Liver (tissue), 9 donors: ENCODE results near the gene CHAT. TPM values are rescaled to one million over a fixed set of nuclear protein-coding genes. Genes with fewer than 3 reads are reported as not detected.

Experiments
- DNase-seq: peaks from one replicate; pipeline ENCODE4 v3.0.0-alpha.2; 2017; ENCODE audit warnings: low spot score
- H3K27ac ChIP-seq, 2 donors: one replicate each; pipeline ENCODE4 v1.7.0; 2013; ENCODE audit warnings: inconsistent platforms in 2 of 2, low read length in 2 of 2, control low read depth in 1 of 2, low read depth in 1 of 2, mild to moderate bottlenecking in 1 of 2
- H3K27me3 ChIP-seq, 4 donors: one replicate each; pipeline versions ENCODE4 v1.6.1 to v1.7.0; 2013; ENCODE audit warnings: low read length in 3 of 4, inconsistent platforms in 1 of 4, mild to moderate bottlenecking in 1 of 4, moderate library complexity in 1 of 4; ENCODE audit not compliant: control insufficient read depth in 4 of 4, insufficient read depth in 4 of 4
- H3K36me3 ChIP-seq, 4 donors: one replicate each; pipeline versions ENCODE4 v1.6.1 to v1.7.0; 2013; ENCODE audit warnings: low read length in 3 of 4, mild to moderate bottlenecking in 3 of 4, low read depth in 1 of 4, moderate library complexity in 1 of 4; ENCODE audit not compliant: control insufficient read depth in 4 of 4, insufficient read depth in 3 of 4
- H3K4me1 ChIP-seq, 4 donors: one replicate each; pipeline versions ENCODE4 v1.6.1 to v1.7.0; 2013; ENCODE audit warnings: low read length in 3 of 4, mild to moderate bottlenecking in 3 of 4, moderate library complexity in 1 of 4; ENCODE audit not compliant: control insufficient read depth in 4 of 4, insufficient read depth in 4 of 4
- H3K4me3 ChIP-seq, 3 donors: one replicate each; pipeline versions ENCODE4 v1.6.1 to v1.7.0; 2013; ENCODE audit warnings: low read length in 3 of 3, control low read depth in 1 of 3, low read depth in 1 of 3, mild to moderate bottlenecking in 1 of 3
- H3K9ac ChIP-seq, 2 donors: one replicate each; pipeline ENCODE4 v1.7.0; 2013; ENCODE audit warnings: low read length in 2 of 2, mild to moderate bottlenecking in 2 of 2, moderate library complexity in 2 of 2, control low read depth in 1 of 2, low read depth in 1 of 2
- H3K9me3 ChIP-seq, 4 donors: one replicate each; pipeline versions ENCODE4 v1.6.1 to v1.7.0; 2013; ENCODE audit warnings: low read length in 3 of 4; ENCODE audit not compliant: control insufficient read depth in 4 of 4
- ATF3 ChIP-seq: IDR thresholded peaks from 2 replicates; pipeline ENCODE4 v1.6.1; 2016; ENCODE audit warnings: antibody characterized with exemption
- FOXA2 ChIP-seq: IDR thresholded peaks from 2 replicates; pipeline ENCODE4 v1.6.1; 2016; ENCODE audit warnings: antibody characterized with exemption
- HNF4A ChIP-seq, 2 donors: conservative IDR thresholded peaks; 2 replicates each; pipeline ENCODE4 v1.6.1; 2016; ENCODE audit warnings: antibody characterized with exemption in 2 of 2, mild to moderate bottlenecking in 2 of 2
- HNF4G ChIP-seq: IDR thresholded peaks from 2 replicates; pipeline ENCODE4 v1.6.1; 2016; ENCODE audit warnings: antibody characterized with exemption
- JUND ChIP-seq, 2 donors: IDR thresholded peaks; 2 replicates each; pipeline ENCODE4 v1.6.1; 2016; ENCODE audit warnings: antibody characterized with exemption in 2 of 2
- NR2F2 ChIP-seq: IDR thresholded peaks from 2 replicates; pipeline ENCODE4 v1.6.1; 2016; ENCODE audit warnings: antibody characterized with exemption
- RAD21 ChIP-seq, 2 donors: IDR thresholded peaks; 2 replicates each; pipeline ENCODE4 v1.6.1; 2016; ENCODE audit warnings: antibody characterized with exemption in 2 of 2, mild to moderate bottlenecking in 2 of 2
- RXRA ChIP-seq, 2 donors: IDR thresholded peaks; 2 replicates each; pipeline ENCODE4 v1.6.1; 2017 to 2018; ENCODE audit warnings: antibody characterized with exemption in 2 of 2, mild to moderate bottlenecking in 1 of 2
- SP1 ChIP-seq: IDR thresholded peaks from 2 replicates; pipeline ENCODE4 v1.6.1; 2018; ENCODE audit warnings: antibody characterized with exemption, mild to moderate bottlenecking
- TAF1 ChIP-seq: conservative IDR thresholded peaks from 2 replicates; pipeline ENCODE4 v1.6.1; 2016; ENCODE audit warnings: antibody characterized with exemption, mild to moderate bottlenecking
- YY1 ChIP-seq: IDR thresholded peaks from 2 replicates; pipeline ENCODE4 v1.6.1; 2016; ENCODE audit warnings: antibody characterized with exemption, mild to moderate bottlenecking
- whole genome bisulfite sequencing: extraction: QIAGEN DNeasy Blood & Tissue Kit; methylation state at CpG from one replicate; pipeline ENCODE4 v1.1.7; 2013; 5-methylcytosine and 5-hydroxymethylcytosine counted together
- polyA plus RNA-seq, 2 donors: library from polyadenylated mRNA; stranded (reverse) in 1 of 2; unstranded in 1 of 2; fragments of 200-250 nt in 1 of 2; fragments of >200 nt in 1 of 2; fragmentation: Nextera tagmentation in 1 of 2; extraction: Ambion mirVana in 1 of 2; gene quantifications; one replicate each; pipeline versions ENCODE4 v1.2.1 to v1.2.3, GENCODE V29; 2013 to 2015
- total RNA-seq, 2 donors: library from RNA; depleted of rRNA; stranded (reverse); fragments of >200 nt; gene quantifications; one replicate each; pipeline ENCODE4 v1.2.3, GENCODE V29; 2014
- TF ChIP-seq, protein P1 (sequence below): IDR thresholded peaks from 2 replicates; pipeline ENCODE4 v1.6.1; 2016; ENCODE audit warnings: antibody characterized with exemption, mild to moderate bottlenecking
- TF ChIP-seq, protein P2 (sequence below): IDR thresholded peaks from 2 replicates; pipeline ENCODE4 v1.6.1; 2016; ENCODE audit warnings: antibody characterized with exemption
- TF ChIP-seq, protein P3 (sequence below): fragments of 150-350 bp; IDR thresholded peaks from 2 replicates; pipeline ENCODE4 v1.5.1; 2017; ENCODE audit warnings: improper control_type of control experiment, low read depth, low read length; ENCODE audit not compliant: missing input control
- TF ChIP-seq, protein P4 (sequence below): IDR thresholded peaks from 2 replicates; pipeline ENCODE4 v1.6.1; 2016; ENCODE audit warnings: antibody characterized with exemption
- donor health status: healthy.
- donor health status: healthy.
- donor health status: healthy.
- donor health status: healthy.
- donor health status: healthy.

The CHAT gene
- total and polyA plus RNA-seq, 4 donors = not detected

GRCh38 chr10:49657606-49658005, 43.8 kb downstream of the CHAT start:
- H3K27ac ChIP-seq = no peak overlapping the region
- no peak for DNase-seq
- no peaks in the 10 kb centered on the region for H3K27me3 ChIP-seq
- H3K4me1 ChIP-seq = no peaks in the 10 kb centered on the region
- H3K9me3 ChIP-seq = peaks cover 0 to 5% (median 2%) of the 10 kb centered on the region in 4 donors
- no peak overlapping the region for H3K4me3 ChIP-seq
- TF ChIP-seq, protein P1, sequence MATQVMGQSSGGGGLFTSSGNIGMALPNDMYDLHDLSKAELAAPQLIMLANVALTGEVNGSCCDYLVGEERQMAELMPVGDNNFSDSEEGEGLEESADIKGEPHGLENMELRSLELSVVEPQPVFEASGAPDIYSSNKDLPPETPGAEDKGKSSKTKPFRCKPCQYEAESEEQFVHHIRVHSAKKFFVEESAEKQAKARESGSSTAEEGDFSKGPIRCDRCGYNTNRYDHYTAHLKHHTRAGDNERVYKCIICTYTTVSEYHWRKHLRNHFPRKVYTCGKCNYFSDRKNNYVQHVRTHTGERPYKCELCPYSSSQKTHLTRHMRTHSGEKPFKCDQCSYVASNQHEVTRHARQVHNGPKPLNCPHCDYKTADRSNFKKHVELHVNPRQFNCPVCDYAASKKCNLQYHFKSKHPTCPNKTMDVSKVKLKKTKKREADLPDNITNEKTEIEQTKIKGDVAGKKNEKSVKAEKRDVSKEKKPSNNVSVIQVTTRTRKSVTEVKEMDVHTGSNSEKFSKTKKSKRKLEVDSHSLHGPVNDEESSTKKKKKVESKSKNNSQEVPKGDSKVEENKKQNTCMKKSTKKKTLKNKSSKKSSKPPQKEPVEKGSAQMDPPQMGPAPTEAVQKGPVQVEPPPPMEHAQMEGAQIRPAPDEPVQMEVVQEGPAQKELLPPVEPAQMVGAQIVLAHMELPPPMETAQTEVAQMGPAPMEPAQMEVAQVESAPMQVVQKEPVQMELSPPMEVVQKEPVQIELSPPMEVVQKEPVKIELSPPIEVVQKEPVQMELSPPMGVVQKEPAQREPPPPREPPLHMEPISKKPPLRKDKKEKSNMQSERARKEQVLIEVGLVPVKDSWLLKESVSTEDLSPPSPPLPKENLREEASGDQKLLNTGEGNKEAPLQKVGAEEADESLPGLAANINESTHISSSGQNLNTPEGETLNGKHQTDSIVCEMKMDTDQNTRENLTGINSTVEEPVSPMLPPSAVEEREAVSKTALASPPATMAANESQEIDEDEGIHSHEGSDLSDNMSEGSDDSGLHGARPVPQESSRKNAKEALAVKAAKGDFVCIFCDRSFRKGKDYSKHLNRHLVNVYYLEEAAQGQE = no peak
- no peak for TF ChIP-seq SP1
- no peak for TF ChIP-seq YY1
- TF ChIP-seq NR2F2 = no peak
- TF ChIP-seq, protein P2, sequence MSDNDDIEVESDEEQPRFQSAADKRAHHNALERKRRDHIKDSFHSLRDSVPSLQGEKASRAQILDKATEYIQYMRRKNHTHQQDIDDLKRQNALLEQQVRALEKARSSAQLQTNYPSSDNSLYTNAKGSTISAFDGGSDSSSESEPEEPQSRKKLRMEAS = no peak
- no peak for TF ChIP-seq JUND (IDR thresholded peaks at IDR 0.05)
- no peak for TF ChIP-seq TAF1
- H3K9ac ChIP-seq = no peak overlapping the region
- WGBS = 62% methylated on average over 1 of the region's 1 CpG
- no peaks in the 10 kb centered on the region for H3K36me3 ChIP-seq

- no peak for TF ChIP-seq ATF3
- TF ChIP-seq JUND (IDR thresholded peaks at IDR 0.05) = no peak
- Histone ChIP-seq H3K27me3 (no peaks in the 10 kb centered on the region), H3K27ac (no peak overlapping the region), H3K9me3 (peaks cover 0 to 5% (median 2%) of the 10 kb centered on the region in 4 donors), H3K4me3 (no peak overlapping the region), H3K36me3 (no peaks in the 10 kb centered on the region), H3K9ac (no peak overlapping the region), H3K4me1 (no peaks in the 10 kb centered on the region)
- DNase-seq = no peak
- 51% methylated on average over 8 of the region's 8 CpGs for WGBS
These were observed 47.5 kb downstream of the CHAT start for GRCh38 chr10:49661140-49661856.

DNA sequence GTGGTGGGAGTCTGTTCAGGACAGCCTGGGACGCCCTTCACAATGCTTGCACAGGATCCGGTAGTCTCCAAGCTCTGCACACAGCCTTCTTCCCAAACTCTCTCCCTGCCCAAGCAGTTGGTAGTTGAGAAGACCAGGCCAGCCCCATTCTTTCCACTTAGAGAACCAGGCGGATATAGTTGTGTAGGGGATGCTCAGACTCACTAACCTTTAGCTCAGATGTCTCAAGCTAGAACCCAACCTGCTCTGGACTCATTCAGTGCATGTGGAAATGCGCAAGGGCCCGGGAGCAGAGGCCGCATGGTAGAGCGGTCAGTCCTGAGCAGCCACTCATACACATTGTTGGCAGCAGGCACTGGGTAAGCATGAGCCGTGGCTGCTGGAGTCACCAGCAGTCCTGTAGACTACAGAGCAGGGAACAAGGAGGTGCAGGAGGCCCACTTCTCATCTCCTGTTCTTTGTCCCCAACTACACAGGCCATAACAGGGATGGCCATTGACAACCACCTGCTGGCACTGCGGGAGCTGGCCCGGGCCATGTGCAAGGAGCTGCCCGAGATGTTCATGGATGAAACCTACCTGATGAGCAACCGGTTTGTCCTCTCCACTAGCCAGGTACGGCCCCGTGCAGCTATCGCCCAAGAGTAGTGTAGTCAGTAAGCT, 48.5 kb downstream of the CHAT start:
- peaks cover 0 to 5% (median 2%) of the 10 kb centered on the region in 4 donors for H3K9me3 ChIP-seq
- 91% methylated on average over 15 of the region's 15 CpGs for WGBS
- H3K27me3 ChIP-seq = no peaks in the 10 kb centered on the region
- H3K4me1 ChIP-seq = no peaks in the 10 kb centered on the region
- H3K9ac ChIP-seq = no peak overlapping the region
- DNase-seq = no peak
- no peaks in the 10 kb centered on the region for H3K36me3 ChIP-seq
- no peak overlapping the region for H3K4me3 ChIP-seq
- H3K27ac ChIP-seq = no peak overlapping the region
- TF ChIP-seq, protein P1 = no peak
- TF ChIP-seq, protein P3, sequence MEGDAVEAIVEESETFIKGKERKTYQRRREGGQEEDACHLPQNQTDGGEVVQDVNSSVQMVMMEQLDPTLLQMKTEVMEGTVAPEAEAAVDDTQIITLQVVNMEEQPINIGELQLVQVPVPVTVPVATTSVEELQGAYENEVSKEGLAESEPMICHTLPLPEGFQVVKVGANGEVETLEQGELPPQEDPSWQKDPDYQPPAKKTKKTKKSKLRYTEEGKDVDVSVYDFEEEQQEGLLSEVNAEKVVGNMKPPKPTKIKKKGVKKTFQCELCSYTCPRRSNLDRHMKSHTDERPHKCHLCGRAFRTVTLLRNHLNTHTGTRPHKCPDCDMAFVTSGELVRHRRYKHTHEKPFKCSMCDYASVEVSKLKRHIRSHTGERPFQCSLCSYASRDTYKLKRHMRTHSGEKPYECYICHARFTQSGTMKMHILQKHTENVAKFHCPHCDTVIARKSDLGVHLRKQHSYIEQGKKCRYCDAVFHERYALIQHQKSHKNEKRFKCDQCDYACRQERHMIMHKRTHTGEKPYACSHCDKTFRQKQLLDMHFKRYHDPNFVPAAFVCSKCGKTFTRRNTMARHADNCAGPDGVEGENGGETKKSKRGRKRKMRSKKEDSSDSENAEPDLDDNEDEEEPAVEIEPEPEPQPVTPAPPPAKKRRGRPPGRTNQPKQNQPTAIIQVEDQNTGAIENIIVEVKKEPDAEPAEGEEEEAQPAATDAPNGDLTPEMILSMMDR = no peak
- TF ChIP-seq FOXA2 = no peak
- TF ChIP-seq, protein P4, sequence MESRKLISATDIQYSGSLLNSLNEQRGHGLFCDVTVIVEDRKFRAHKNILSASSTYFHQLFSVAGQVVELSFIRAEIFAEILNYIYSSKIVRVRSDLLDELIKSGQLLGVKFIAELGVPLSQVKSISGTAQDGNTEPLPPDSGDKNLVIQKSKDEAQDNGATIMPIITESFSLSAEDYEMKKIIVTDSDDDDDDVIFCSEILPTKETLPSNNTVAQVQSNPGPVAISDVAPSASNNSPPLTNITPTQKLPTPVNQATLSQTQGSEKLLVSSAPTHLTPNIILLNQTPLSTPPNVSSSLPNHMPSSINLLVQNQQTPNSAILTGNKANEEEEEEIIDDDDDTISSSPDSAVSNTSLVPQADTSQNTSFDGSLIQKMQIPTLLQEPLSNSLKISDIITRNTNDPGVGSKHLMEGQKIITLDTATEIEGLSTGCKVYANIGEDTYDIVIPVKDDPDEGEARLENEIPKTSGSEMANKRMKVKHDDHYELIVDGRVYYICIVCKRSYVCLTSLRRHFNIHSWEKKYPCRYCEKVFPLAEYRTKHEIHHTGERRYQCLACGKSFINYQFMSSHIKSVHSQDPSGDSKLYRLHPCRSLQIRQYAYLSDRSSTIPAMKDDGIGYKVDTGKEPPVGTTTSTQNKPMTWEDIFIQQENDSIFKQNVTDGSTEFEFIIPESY = no peak
- TF ChIP-seq RAD21 (IDR thresholded peaks at IDR 0.05) = no peak
- TF ChIP-seq RXRA (IDR thresholded peaks at IDR 0.05) = no peak
- TF ChIP-seq HNF4G = no peak
- TF ChIP-seq HNF4A (conservative IDR thresholded peaks at IDR 0.05) = no peak
